Measurements from ENCODE around the gene TSPAN18.

TSPAN18 gene

DNA sequence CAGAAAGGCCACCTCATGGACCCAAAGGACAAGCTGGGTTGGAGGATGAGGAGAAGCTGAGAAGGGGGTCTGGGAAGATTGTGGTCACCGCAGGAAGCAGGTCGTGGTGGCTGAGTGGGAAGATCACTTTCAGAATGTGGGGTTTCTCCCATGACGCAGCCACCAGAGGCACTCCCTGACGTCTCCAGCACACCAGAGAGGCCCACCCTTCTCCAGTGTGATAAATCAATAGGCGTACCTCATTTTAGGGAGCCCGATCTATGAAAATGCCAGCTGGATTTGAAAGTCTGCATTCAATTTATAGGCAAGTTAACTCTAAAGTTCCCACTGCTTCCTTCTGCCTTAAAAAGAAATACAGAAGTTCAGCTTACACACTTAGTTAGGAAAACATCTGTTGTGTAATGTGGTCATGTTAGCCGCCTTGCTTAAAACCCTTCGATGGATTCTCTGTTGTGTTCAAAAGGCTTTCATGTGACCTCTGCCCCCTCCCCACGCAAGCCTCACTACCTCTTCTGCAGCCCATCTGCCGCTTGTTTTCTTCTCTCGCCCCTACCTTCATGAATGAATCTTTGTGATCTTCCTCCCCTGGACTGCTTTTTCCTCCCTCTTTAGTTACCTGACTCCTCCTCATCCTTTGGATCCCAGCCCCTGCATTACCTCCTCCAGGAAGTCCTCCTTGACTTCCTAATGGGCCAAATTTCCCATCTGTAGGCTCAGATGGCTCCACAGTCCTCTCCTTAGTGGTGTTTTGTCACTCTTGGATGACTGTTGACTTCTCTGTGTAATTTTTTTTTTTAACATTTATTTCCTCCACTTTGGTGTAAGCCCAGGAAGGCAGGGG lies 10.7 kb downstream of the TSPAN18 start:
- DNase-seq (ENCODE audit: low read depth in 2 of 2) = no peak

DNA sequence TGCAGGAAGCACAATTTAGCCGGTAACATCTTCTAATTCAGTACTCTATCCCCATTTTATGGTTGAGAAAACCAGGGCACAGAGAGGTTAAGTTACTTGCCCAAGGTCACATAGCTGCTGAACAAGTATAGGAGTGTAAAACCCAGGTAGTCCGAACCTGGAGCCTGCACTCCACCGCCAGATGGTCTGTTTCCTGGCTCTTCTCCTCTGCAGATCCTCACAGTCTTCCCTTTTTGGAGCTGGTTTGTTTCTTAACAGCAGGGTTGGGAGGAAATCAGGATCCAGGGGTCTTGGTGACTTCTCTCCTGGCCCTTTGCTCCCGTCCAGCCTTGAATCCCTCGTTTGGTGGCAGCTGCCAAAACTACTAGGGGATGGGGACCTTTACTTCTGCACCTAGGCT lies 12.0 kb downstream of the TSPAN18 start:
- no peak for DNase-seq (ENCODE audit: low read depth in 2 of 2)

DNA sequence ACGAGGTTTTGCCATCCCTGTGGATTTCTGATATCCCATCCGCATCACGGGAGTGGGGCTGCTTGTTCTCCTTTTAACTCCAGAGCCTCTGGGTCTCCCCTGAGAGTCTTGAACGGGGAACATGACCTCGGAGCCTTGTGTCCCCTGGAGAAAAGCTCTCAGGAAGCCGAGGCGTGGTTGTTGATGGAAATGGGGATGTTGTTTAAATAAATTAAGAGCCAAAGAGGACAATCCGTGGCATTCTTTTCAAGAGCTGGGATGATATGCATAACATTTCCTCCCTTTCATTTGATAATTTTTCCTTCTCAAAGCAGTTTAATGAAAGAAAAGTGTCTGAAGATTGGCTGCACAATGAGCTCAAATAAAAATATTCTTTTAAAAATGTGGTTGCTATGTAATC lies 14.2 kb downstream of the TSPAN18 start:
- no peak for DNase-seq (ENCODE audit: low read depth in 2 of 2)

DNA sequence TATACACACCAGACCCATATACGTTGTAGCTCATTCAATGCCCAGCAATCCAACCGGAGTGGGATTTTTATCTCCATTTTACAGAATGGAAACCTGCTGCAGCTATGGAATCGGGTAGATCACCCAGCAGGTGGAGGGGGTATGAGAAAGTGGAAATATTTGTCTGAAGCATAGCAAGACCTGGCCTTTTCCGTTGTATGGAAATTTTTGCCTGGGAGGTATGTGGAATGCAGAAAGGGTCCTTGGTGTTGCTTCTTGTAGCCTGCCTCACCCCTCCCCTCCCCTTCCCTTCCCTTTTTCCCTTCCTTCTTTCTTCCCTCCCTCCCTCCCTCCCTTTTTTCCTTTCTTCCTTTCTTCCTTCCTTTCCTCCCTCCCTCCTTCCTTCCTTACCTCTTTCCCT lies 15.2 kb downstream of the TSPAN18 start:
- no peak for DNase-seq (ENCODE audit: low read depth in 2 of 2)

DNA sequence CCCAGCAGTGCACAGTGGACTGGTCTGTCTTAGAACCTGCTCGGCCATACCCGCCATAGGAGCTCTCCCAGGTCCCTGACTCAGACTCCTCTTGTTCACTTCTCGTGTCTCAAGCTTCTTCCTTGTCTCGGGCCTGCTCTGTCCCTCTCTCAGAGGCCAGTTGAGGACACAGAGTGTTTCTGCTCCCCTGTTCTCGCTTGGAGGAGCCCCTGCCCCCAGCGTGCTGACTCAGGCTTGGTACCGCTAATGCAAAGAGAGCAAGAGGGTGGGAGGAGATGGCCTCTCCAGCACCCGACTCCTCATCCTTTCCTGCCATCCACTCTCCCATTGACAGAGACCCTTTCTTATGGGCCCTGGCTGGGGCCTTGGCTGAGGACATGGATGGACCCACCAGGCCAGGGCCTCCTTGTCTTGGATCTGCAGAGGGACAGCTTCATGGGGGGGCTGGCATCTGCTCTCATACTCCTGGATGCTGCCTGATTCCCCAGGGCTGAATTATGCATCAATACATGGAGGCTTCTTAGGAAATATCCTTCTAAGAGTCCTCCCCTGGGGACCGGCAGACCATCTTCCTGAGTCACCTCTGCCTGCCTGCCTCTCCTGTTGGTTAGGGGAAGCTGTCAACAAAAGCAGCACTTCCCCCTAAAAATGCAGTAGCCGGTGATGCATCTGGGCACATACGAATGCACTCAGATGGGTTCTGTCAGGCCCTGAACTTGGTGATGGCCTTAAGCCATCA lies 15.9 kb downstream of the TSPAN18 start:
- no peak for DNase-seq (ENCODE audit: low read depth in 2 of 2)

DNA sequence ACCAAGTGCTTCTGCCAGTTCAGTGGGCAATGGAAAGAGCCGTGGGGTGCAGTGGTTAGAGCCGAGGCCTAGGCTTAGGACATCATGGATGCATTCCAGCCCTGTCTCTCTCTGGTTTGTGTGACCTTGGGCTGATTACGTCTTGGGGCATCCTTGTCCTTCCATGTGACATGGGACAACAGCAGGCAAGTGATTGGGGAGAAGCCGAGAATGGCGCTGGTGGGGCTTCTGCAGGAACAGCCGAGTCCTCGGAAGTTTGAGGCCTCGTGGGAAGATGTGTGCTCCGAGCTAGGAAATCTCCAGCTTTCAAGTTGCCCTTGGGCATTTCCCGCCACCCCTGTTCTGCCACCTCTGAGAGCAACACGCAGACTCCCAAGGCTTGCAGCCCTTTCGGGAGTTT lies 16.6 kb downstream of the TSPAN18 start:
- no peak for DNase-seq (ENCODE audit: low read depth in 2 of 2)

DNA sequence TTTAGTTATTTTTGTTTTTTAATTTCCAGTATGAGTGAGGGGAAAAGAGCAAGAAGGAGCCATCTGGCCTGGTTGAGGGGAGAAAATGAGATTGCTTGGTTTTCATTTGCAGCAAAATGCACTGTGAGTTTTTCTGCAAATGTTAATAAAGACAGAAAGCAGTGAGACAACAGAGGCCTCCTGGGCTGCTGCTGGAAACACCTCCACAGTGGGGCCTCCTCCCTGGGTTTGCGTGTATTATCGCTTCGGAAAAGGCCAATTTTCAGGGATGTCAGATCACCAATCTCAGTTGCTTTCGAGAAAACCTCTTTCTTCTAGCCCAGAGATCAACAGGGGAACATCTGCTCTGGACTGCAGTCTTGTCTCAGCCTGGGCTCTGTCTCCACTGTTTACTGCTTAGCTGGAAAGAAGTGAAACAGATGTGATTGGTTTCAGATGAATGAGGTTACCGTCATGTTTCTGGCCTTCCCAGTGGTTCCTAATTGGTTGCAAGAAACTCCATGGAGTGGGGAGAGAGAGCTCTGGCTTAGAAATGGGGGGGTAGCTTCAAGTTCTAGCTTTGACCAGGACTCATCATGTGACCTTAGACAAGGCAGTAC lies 17.3 kb downstream of the TSPAN18 start:
- DNase-seq (ENCODE audit: low read depth in 2 of 2) = no peak

DNA sequence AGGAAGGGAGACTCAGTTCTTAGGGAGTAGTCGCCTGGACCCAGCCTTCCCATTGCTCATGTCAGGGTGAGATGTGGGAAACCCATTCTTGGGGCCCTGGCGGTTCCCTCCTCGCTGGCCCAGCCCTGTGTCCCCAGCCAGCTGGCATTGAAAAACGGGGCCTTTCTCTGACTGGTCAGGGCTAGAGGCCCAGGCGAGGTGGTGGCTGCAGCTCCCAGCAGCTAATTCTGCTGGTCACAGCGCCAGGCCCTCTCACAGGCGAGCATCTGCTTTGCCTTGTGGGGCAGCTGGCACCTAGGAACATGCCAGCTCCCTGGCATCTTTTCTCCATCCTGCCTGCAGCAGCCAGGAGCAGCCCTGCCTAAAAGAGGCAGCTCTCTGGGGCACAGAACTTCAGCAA lies 20.1 kb downstream of the TSPAN18 start:
- no peak for DNase-seq (ENCODE audit: low read depth in 2 of 2)

DNA sequence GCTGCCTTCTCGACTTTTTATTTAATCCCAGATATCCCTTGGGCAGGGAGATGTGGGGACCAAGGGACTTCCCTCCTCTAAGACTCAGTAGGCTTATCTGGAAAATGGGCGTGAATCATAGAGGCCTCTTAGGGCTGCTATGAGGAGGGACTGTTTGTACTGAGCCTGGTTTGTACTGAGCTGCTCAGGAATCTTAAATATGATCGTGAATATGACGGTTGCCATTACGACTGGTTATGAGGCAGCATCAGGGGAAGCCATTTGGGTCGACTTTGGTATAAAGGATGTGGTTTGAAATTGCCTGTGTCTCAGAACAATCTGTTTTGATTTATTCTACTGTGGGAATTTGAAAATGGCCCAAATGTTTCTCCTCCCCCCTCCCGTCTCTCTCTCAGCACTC lies 20.6 kb downstream of the TSPAN18 start:
- DNase-seq (ENCODE audit: low read depth in 2 of 2) = no peak

DNA sequence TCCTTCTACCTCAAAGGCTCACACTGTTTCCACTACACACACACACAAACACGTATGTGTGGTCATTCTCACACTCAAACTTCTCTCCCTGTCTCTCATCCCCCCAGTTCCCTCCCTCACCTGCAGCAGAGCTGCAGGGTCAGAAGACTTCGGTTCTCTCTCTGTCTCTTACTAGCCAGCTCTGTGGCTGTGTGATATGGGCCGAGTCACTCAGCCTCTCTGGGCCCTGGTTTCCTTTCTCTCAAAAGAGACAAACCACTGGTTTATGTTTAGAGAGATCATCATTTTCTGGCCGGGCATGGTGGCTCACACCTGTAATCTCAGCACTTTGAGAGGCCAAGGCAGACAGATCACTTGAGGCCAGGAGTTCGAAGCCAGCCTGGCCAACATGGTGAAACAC lies 21.1 kb downstream of the TSPAN18 start:
- DNase-seq (ENCODE audit: low read depth in 2 of 2) = no peak

DNA sequence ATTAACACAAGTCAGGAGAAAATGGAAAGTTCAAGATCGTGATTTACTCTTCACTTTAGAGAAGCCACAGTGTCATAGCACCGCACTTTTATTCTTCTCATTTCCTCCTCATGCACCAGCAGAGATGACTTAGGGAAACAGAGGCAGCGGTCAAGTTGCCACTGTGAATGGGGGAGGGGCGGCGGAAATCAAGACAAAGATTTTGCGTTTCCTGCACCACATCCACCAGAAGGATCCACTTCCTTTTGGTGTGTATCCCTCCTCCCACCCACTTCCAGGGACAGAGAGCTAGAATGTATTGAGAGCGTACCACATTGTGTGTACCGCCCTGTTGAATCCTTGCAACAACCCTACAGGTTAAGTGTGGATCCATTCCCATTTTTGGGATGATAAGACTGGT lies 21.8 kb downstream of the TSPAN18 start:
- DNase-seq (ENCODE audit: low read depth in 2 of 2) = no peak

DNA sequence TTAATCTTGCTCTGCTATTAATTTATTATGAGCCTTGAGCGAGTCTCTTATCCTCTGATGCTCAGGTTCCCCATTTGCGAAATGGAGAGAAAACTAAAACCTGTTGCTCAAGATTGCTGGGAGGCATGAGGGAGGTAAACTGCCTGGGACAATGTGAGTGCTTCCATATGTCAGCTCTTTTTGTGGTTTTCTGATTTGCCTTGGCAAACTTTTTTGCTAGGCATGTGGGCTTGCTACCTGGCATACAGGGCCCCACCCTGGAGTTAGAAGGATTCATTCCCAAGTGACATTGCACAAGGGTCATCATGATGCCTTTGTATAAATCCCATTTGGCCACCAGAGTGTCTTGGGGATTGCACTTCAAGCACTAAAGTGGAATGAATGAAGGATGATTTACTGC lies 22.4 kb downstream of the TSPAN18 start:
- DNase-seq (ENCODE audit: low read depth in 2 of 2) = no peak

DNA sequence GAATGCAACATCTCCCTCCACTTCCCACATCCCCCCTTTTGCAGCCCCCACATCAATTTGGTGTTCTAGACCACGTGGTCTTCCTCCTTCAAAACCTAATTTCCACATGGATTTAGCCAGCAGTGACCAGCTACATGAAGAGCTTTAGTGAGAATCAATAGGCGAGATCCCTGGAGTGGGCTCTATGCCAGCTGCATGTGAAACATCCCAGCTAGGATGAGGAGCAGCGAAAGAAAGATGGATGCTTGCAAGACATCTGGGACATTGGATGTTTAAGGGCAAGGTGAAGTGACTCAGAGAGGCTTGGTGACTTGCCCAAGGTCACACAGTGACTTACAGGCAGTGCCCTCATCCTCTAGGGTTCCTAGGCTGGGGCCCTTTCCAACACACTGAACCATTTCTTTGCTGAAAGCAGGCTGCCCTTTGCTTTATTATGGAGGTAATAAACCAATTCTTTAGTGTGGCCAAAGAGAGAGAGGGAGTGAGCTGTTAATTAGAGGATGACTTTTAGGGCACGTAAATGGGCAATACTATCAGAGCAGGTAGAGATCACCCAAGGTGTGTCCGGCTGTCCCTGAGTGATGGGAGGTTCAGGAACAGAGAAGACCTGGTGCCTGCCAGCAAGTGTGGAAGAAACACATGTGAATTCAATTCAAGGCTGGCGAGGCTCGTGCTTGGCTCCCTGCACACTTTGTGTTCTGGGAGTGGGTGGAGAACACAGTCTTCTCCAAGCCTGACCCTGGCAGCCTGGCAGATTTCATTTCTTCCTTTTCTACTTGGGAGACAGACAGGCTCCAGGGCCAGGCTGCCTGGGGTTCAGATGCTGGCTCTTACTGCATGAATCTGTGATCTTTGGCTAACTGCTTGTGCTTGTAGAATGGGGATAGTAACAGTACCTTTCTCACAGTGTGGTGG lies 24.0 kb downstream of the TSPAN18 start:
- DNase-seq (ENCODE audit: low read depth in 2 of 2) = no peak

DNA sequence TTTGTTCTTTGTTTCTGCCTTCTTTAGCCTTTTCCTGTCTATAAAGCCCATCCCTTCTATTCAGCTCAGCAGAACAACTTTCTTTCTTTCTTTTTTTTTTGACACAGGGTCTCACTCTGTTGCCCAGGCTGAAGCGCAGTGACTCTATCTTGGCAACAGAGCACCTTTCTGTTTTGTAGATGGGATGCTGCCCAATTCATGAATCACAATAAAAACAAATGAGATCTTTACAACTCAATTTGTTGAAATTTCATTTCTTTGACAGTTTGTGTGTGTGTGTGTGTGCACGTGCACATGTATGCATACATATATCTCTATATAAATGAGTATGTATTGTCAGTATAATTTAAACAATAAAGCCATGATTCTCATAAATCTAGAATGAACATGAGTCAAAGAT lies 25.5 kb downstream of the TSPAN18 start:
- DNase-seq (ENCODE audit: low read depth in 2 of 2) = no peak

DNA sequence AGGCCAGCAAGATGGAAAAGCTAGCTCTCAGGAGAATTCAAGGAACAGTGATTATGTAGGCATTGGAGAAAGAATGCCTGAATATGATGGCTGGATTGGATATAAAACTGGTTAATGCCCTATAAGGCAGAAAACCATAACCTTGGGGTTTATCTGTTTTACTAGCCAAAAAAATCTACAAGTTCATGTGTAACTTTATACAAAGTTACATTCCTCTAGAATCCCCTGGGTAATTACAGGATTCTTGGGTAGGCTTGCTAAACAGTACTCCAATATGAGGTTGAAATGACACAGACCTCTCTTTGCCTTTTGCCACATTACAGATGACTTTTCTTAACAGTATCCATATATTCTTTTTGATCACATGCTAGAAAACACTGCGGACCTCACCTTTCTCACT lies 26.0 kb downstream of the TSPAN18 start:
- DNase-seq (ENCODE audit: low read depth in 2 of 2) = no peak

DNA sequence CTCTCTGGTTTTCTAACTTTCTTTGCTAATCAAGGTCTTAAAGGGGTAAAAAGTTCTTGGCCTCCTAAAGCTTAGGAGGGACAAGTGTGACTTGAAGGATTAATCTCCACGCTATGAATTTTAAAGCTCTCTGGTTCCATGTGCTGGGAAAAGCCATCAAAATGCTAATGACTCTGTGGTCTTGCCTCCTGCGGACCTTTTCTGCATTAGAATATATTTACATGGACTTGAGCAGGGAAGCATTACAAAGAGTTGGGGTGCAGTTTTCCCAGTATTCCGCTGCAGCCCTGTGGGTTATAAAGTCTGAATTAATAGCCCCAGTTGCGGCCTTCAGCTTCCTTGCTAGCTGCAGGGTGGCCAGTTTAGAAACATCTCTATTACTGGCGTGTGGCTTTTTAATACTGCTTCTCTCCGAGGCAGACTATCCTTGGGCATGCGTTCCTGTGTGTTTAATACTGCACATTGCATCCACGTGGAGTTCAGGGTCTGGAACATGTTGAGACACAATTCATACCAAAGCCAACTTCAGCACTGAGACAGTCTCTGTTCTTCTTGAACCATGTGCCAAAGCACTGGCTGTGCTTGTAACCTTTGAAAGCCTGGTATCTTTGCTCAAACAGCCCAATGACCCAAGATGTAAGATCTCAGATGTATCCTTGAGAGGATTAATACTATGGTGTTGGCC lies 27.3 kb downstream of the TSPAN18 start:
- no peak for DNase-seq (ENCODE audit: low read depth in 2 of 2)

DNA sequence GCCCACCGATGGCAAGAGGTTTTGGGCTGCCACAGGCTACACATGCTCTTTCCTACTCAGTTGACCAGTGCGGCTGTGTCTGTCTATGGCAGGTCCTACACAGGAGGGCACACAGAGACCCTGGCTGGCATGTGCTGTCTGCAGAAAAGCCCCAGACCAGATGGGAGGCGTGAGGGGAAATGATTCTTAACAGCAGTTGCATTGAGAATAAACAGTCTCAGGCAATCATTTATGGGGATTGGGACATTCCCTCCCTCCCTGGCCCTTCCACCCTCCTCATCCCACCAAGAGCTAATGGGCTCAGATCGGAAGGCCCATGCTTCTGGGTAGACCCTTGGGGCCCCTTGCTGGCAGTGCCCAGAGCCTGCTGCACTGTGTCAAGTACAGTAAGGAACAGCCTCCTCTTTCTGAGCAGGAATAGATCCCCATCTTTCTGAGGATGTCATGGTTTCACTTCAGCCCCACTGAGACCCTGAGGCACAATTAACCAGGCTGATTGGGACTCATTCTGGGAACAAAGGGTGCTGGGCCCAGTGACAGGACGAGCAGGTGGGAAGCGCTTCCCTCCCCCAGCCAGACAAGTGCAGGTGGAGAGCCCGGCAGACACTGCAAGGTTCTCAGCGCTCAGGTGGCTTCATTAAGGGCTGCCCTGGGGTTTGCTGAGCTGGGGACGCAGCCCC lies 28.3 kb downstream of the TSPAN18 start:
- no peak for DNase-seq (ENCODE audit: low read depth in 2 of 2)

DNA sequence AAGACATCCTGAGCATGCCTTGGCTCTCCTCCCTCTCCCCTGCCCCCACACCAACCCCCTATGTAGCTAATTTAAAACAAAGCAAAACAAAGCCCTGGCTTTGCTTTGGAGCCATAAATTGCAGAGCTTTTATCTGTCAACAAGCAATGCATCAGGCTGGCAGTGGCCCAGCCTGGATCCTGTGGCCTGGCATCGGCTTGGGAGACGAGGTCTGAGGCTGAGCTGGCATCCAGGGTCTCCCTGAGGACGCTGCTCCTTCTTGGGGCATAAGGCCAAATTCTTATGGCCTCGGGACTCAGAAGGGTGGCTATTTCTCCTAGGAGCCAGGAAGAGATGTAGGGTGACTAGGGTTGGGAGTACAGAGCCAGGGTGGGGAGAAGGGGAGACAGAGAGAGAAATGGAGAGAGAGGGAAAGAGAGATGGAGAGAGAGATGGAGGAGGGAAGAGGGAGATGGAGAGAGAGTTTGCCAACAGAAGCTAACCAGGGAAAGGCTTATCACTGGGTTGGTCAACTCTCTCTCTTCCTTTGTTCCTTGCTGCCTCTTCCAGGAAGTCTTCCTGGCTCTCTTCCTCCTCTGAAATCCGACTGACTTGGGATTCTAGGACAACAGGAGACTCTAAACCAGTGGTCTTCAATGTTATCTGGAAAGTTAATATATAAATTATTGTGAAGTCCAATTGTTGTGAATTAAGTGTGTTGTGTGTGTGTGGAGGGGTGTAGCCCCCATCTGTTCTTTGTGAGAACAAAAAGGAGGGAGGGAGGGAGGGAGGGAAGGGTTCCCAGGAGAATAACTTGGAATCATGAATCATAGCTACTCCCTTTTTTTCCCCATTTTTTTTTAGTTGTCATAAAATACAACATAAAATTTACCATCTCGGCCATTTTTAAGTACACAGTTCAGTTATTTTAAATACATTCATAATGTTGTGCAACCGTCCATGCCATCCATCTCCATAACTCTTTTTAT lies 29.1 kb downstream of the TSPAN18 start:
- DNase-seq (ENCODE audit: low read depth in 2 of 2) = no peak

DNA sequence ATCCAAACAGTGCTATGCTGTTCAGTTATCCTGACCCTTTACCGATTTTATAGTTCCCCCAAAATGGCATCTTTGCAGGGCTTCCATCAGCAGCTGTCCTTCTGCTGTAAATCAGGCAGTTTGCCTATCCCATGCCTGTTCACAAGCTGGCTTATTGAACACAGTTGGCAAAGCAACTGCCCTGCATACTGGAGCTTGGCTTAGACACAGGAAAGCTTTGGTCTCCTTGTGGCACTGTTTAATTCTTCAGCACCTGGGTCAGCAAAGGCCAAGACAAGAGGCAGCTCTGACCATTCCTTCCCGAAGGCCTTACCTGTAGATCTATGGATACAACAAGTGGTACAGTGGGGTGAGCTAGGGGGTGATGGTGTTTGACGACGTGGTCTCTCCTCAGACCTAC lies 32.2 kb downstream of the TSPAN18 start:
- no peak for DNase-seq (ENCODE audit: low read depth in 2 of 2)
